Kidney (tissue), 14 donors: ENCODE results near the gene STAC2. TPM values are rescaled to one million over a fixed set of nuclear protein-coding genes. Genes with fewer than 3 reads are reported as not detected.

ENCODE experiments used
- DNase-seq, 5 donors: peaks; one replicate each; pipeline ENCODE4 v3.0.0-alpha.2; 2013 to 2020
- FAIRE-seq: peaks from 2 replicates; lab custom pipeline; 2012; peaks lifted over from hg19 to GRCh38; lab: Jason Lieb, UNC
- H3K27ac ChIP-seq, 2 donors: one replicate each; pipeline ENCODE4 v1.7.0; 2013; ENCODE audit warnings: low read depth in 2 of 2, low read length in 2 of 2, inconsistent platforms in 1 of 2
- H3K27me3 ChIP-seq: one replicate; pipeline ENCODE4 v1.7.1; 2013; ENCODE audit warnings: low read length, inconsistent platforms; ENCODE audit not compliant: control insufficient read depth, insufficient read depth
- H3K36me3 ChIP-seq, 3 donors: one replicate each; pipeline versions ENCODE4 v1.7.0 to v1.7.1; 2013; ENCODE audit warnings: low read length in 3 of 3, control low read depth in 1 of 3, inconsistent platforms in 1 of 3; ENCODE audit not compliant: insufficient read depth in 3 of 3, control insufficient read depth in 2 of 3
- H3K4me1 ChIP-seq, 3 donors: one replicate each; pipeline versions ENCODE4 v1.7.0 to v1.7.1; 2013; ENCODE audit warnings: low read length in 3 of 3, inconsistent platforms in 1 of 3, low read depth in 1 of 3; ENCODE audit not compliant: control insufficient read depth in 2 of 3, insufficient read depth in 2 of 3
- H3K4me3 ChIP-seq, 3 donors: one replicate each; pipeline versions ENCODE4 v1.7.0 to v1.8.1; 2013; ENCODE audit warnings: low read length in 3 of 3, control low read depth in 1 of 3, inconsistent platforms in 1 of 3
- H3K9ac ChIP-seq, 3 donors: one replicate each; pipeline versions ENCODE4 v1.7.0 to v1.7.1; 2013; ENCODE audit warnings: low read length in 3 of 3, control low read depth in 1 of 3, inconsistent platforms in 1 of 3
- H3K9me3 ChIP-seq, 3 donors: one replicate each; pipeline versions ENCODE4 v1.7.0 to v1.7.1; 2013; ENCODE audit warnings: low read length in 3 of 3, control low read depth in 1 of 3, inconsistent platforms in 1 of 3; ENCODE audit not compliant: control insufficient read depth in 2 of 3, insufficient read depth in 1 of 3
- intact Hi-C: fragments of 100-400 bp; cut with DNase I; formaldehyde crosslinking; loops from one replicate; pipeline ENCODE4 v1.11.1; 2022
- polyA plus RNA-seq: library from polyadenylated mRNA; stranded (reverse); fragments of 350-450 nt; fragmentation: Illumina TruSeq; extraction: RNeasy Lipid Tissue Mini Kit (QIAGEN cat#74804); gene quantifications from one replicate; pipeline ENCODE4 v1.2.3, GENCODE V29; 2014; ENCODE audit warnings: low read depth, low replicate concordance; ENCODE audit not compliant: insufficient read depth
- total RNA-seq: library from RNA; stranded (reverse); fragmentation: NEBNext Ultra II Directional; extraction: Animal tissue kit (Norgen Biotek cat#: 25700); gene quantifications from one replicate; pipeline ENCODE4 v1.2.1, GENCODE V29; 2021
- TF ChIP-seq, protein P1 (sequence below): IDR thresholded peaks from 3 replicates; pipeline ENCODE4 v1.5.1; 2012; ENCODE audit warnings: mild to moderate bottlenecking, moderate library complexity, borderline replicate concordance; ENCODE audit not compliant: insufficient read depth; ENCODE audit errors: extremely low read depth
- donor health status: control.
- donor health status: control.
- donor health status: control.
- donor health status: control.
- donor health status: control.
- donor health status: DM: yes; HTN: yes; CAD: no.
- donor health status: Normal renal cell carcinoma (clear cell type).

STAC2 gene
- total and polyA plus RNA-seq, 2 donors from 2014 or later: 15.3 to 18.9 TPM

GRCh38 chr17:39231591-39232551 lies 6.1 kb upstream of the STAC2 start:
- FAIRE-seq: no peak
- Histone ChIP-seq H3K9me3 (no peaks in the 10 kb centered on the region), H3K9ac (no peak overlapping the region), H3K27me3 (no peaks in the 10 kb centered on the region), H3K36me3 (no peaks in the 10 kb centered on the region), H3K4me1 (peaks cover 0 to 8% (median 0%) of the 10 kb centered on the region in 3 donors), H3K27ac (no peak overlapping the region), H3K4me3 (peak overlapping the region in 1 of 3 donors; percentile 2)
- intact Hi-C loops: no loop called here
- TF ChIP-seq, protein P1, sequence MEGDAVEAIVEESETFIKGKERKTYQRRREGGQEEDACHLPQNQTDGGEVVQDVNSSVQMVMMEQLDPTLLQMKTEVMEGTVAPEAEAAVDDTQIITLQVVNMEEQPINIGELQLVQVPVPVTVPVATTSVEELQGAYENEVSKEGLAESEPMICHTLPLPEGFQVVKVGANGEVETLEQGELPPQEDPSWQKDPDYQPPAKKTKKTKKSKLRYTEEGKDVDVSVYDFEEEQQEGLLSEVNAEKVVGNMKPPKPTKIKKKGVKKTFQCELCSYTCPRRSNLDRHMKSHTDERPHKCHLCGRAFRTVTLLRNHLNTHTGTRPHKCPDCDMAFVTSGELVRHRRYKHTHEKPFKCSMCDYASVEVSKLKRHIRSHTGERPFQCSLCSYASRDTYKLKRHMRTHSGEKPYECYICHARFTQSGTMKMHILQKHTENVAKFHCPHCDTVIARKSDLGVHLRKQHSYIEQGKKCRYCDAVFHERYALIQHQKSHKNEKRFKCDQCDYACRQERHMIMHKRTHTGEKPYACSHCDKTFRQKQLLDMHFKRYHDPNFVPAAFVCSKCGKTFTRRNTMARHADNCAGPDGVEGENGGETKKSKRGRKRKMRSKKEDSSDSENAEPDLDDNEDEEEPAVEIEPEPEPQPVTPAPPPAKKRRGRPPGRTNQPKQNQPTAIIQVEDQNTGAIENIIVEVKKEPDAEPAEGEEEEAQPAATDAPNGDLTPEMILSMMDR: peak; percentile 51
- peak in 4 of 5 donors; percentile 69 to 85 (median 72) for DNase-seq

GRCh38 chr17:39231091-39231561 lies 5.4 kb upstream of the STAC2 start:
- H3K36me3 ChIP-seq: no peaks in the 10 kb centered on the region
- H3K4me3 ChIP-seq: no peak overlapping the region
- DNase-seq (peak in 2 of 5 donors; percentile 53 to 82), FAIRE-seq (no peak)
- peaks cover 3% of the 10 kb centered on the region for H3K27me3 ChIP-seq
- intact Hi-C loops: no loop called here
- peaks cover 0 to 8% (median 2%) of the 10 kb centered on the region in 3 donors for H3K4me1 ChIP-seq
- H3K9ac ChIP-seq: no peak overlapping the region
- no peaks in the 10 kb centered on the region for H3K9me3 ChIP-seq
- TF ChIP-seq, protein P1: no peak
- no peak overlapping the region for H3K27ac ChIP-seq

DNA sequence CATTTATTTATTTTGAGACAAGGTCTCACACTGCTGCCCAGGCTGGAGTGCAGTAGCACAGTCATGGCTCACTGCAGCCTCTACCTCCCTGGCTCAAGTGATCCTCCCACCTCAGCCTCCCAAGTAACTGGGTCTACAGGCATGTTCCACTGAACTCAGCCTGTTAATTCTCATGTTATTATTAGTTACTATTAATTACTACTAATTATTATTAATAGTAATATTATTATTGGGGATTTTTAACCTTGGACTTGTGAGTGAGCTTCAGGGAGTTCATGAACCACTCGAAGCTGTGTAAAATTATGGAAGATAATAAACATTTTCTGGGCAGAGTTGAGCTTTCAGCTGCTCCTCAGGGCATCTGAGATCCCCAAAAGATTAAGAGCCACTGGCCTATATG lies 4.6 kb upstream of the STAC2 start:
- no peak overlapping the region for H3K27ac ChIP-seq
- intact Hi-C loops: no loop called here
- no peak overlapping the region for H3K4me3 ChIP-seq
- FAIRE-seq (no peak), DNase-seq (peak in 2 of 5 donors; percentile 0 to 18)
- H3K9me3 ChIP-seq: no peaks in the 10 kb centered on the region
- no peak overlapping the region for H3K9ac ChIP-seq
- H3K4me1 ChIP-seq: peaks cover 0 to 8% (median 3%) of the 10 kb centered on the region in 3 donors
- TF ChIP-seq, protein P1: no peak
- H3K27me3 ChIP-seq: peaks cover 4% of the 10 kb centered on the region
- no peaks in the 10 kb centered on the region for H3K36me3 ChIP-seq
